ENCODE data around the gene CRHR1. TPM values are rescaled to one million over a fixed set of nuclear protein-coding genes. Genes with fewer than 3 reads are reported as not detected.

Gene CRHR1
- total RNA-seq, 1 donor from 2014 or later, result not detected

- no peak for DNase-seq (ENCODE audit: extremely low read depth, low read depth, low spot score)
These were observed 26.5 kb upstream of the CRHR1 start for GRCh38 chr17:45757431-45758218.

DNA sequence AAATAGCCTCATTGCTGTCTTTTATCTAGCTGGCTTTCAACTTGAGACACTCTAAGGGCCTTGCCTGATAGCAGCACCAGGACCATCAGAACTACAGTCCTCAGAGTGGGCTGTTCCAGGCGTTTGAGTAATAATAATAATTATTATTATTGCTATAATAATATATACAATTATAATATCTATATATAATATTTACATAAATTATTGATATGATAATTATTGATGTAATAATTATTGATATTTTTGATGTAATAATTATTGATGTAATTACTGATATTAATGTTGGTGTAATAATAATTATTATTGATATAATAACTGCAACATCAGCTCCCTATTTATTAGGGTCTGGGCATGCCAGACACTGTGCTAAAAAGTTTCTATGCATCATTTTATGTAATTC, 25.6 kb upstream of the CRHR1 start:
- DNase-seq (ENCODE audit: extremely low read depth, low read depth, low spot score), result no peak

GRCh38 chr17:45759761-45760160, 24.4 kb upstream of the CRHR1 start:
- DNase-seq (ENCODE audit: extremely low read depth, low read depth, low spot score), result no peak

GRCh38 chr17:45761957-45762565, 22.1 kb upstream of the CRHR1 start:
- DNase-seq (ENCODE audit: extremely low read depth, low read depth, low spot score), result no peak

DNA sequence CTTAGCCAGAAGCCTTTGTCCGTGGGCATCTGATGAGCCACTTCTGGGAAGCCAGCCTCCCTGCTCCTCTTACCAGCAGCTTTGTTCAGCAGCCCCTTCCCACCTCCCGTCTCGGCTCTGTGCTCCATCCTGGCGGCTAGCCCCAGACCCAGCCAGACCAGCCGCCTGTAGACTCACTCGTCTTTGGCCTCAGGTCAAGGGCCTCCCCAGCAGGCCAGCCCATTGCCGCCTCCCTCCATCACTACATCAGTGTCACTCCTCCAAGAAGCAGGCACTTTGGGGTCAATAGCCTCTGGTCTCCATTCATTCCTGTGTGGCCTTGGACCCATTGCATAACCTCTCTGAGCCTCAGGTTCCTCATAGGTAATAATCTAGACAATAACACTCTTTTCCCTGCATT, 20.9 kb upstream of the CRHR1 start:
- no peak for DNase-seq (ENCODE audit: extremely low read depth, low read depth, low spot score)

- no peak for DNase-seq (ENCODE audit: extremely low read depth, low read depth, low spot score)
These were observed 19.6 kb upstream of the CRHR1 start for GRCh38 chr17:45764479-45764878.

GRCh38 chr17:45768000-45768399, 16.1 kb upstream of the CRHR1 start:
- DNase-seq (ENCODE audit: extremely low read depth, low read depth, low spot score), result no peak

DNA sequence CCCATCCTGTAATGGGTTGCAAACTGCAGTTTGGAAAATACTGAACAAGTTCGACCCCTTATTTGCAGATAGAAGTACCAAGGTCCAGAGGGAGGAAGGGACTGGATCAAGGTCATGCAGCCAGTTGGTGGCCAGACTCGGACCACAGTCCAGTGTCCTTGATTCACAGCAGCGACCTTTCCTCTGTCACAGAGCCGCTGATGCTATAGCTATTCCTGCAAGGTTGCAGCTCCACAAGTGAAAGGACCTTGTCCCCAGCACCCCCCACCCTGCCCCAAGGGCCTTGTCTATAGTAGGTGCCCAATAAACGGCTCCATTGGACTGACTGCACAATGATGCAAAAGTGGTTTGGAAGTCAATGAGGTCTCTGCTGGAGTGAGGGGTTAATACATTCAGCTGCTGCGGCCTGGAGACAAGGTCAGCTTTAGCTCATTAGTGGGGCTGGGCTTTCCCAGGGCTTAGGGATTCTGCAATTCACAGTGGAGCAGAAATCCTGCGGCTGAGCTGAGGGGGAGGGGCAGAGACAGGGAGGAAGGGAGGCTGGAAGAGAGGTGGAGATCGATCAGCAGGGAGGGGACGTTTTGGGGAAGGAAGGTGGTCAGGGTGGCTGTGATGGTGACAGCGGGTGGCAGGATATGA, 13.4 kb upstream of the CRHR1 start:
- DNase-seq (ENCODE audit: extremely low read depth, low read depth, low spot score), result no peak

DNA sequence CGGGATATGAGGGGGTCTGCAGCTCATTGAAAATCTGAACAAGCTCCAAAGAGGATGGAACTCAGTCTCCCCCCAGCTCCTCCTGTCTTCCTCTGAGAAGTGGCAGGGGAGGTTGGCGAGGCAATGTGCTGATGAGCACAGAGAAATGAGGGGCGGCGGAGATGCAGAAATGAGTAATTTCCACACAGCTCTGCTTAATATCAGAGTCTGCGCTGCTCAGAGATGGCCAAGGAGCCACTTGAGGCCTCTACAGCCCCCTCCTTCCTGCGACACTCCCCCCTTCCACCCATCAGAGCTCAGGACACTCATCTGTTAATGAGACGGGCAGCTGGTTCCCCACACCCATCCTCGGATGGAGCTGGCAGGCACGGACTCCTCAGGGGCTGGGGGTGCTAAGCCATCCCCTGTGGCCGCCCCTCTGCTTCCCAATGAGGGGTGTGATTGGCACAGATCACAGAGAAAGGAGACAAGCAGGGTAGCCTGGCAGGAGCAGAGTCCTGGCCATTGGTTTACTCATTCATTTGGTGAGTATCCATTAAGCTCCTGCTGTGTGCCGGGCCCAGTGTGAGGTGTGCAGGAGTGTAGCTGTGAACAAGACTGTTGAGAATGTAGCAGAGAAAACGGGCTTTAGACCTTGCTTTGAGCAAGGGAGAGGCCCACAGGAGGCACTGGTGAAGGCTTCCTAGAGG, 12.7 kb upstream of the CRHR1 start:
- DNase-seq (ENCODE audit: extremely low read depth, low read depth, low spot score), result no peak

GRCh38 chr17:45775148-45775547, 9.0 kb upstream of the CRHR1 start:
- DNase-seq (ENCODE audit: extremely low read depth, low read depth, low spot score), result no peak

DNA sequence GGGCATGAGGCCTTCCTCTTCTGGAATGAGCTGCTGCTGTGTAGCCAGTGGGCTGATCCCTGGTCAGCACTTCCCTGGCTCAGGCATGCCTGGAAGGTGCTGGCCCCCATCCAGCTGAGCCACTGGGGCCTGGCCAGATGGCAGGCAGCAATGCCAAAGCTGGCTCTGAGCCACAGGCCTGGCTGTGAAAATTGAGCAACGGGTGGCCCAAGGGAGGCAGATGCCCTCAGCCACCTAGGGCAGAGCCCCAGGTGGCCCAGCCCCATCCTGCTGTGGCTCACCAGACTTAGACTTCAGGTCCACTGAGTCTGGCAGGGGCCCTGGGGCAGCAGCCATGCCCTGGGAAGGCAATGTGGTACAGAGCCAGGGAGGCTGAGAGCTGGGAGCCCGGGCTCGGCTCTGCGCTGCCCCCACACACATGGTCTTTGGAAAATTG, 8.5 kb upstream of the CRHR1 start:
- DNase-seq (ENCODE audit: extremely low read depth, low read depth, low spot score), result no peak

- no peak for DNase-seq (ENCODE audit: extremely low read depth, low read depth, low spot score)
These were observed 7.2 kb upstream of the CRHR1 start for GRCh38 chr17:45776896-45777295.

GRCh38 chr17:45777388-45777787, 6.7 kb upstream of the CRHR1 start:
- DNase-seq (ENCODE audit: extremely low read depth, low read depth, low spot score), result no peak

DNA sequence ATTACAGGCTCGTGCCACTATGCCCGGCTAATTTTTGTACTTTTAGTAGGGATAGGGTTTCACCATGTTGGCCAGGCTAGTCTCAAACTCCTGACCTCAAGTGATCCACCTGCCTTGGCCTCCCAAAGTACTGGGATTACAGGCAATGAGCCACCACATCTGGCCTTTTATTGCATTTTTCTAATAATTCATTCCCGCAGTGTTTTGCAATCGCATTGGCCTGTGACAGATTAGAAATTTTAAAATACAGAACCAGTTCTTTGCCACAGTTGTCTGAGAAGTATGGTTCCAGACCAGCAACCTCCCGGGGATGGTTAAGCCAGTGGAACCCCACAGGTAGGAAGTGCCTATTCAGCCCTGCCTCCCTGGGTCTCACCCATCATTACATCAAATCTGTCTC, 3.2 kb upstream of the CRHR1 start:
- DNase-seq (ENCODE audit: extremely low read depth, low read depth, low spot score), result no peak

GRCh38 chr17:45782889-45783592, 1.1 kb upstream of the CRHR1 start:
- DNase-seq (ENCODE audit: extremely low read depth, low read depth, low spot score), result no peak

GRCh38 chr17:45783593-45784292, 377 bp upstream of the CRHR1 start:
- no peak for DNase-seq (ENCODE audit: extremely low read depth, low read depth, low spot score)

DNA sequence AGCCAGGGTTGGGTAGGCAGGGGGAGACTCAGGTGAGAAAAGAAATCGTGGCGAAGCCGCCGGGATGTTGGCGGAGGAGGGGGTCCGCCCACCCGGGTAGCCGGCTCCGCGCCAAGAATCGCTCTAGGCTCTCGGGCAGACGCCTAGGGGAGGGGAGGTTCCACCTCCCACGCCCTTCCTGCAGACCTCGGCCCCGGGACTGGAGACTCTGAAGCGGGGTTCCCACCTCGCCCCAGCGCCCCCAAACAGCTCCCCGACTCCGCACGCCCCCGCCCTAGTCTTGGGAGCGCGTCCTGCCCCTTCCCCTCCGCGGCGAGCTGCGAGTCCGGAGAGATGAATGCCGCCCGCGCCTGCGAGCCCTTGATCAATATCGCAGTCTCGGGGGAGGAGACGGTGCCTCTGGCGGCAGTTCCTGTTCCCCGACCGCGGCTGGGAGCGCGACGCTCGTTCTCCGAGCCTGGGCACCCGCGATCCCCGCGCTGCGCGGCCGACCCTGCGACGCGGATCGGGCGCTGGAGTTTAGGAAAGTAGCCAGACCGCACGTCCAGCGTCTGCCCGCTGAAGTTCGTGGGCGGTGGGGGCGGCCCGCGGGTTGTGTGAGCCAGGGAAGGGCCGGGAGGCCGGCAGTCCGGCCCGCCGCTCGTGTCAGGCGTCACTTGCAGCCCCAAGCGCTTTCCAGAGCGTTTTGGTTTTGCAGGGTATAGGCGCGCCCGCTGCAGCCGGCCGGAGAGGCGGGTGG, 790 bp downstream of the CRHR1 start:
- DNase-seq (ENCODE audit: extremely low read depth, low read depth, low spot score), result no peak

GRCh38 chr17:45785480-45786193, 1.5 kb downstream of the CRHR1 start:
- no peak for DNase-seq (ENCODE audit: extremely low read depth, low read depth, low spot score)

DNA sequence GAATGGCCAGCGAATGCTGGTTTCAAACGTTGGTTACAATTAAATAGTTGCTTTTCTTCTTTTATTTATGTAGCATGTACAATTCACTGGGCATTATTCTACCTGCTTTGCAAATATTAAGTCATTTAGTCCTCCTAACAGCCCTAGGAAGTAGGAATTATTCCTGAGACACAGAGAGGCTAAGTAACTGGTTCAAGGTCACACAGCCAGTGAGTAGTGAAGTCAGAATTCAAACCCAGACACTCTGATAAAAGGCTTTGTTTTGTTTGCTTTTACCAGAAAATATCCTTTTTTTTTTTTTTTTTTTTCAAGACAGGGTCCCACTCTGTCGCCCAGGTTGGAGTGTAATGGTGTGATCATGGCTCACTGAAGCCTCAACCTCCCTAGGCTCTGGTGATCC, 2.2 kb downstream of the CRHR1 start:
- DNase-seq (ENCODE audit: extremely low read depth, low read depth, low spot score), result no peak

All from glomerular endothelial cell (primary cell).